Calu3 (cell line): Measurements from ENCODE around the gene PDGFD. TPM values are rescaled to one million over a fixed set of nuclear protein-coding genes. Genes with fewer than 3 reads are reported as not detected.

Source experiments
- BruUV-seq: library from RNA; stranded (reverse); fragments of 400-500 nt; replicated peaks from 2 replicates; lab custom pipeline; 2021; lab: Mats Ljungman, UMichigan
- CTCF ChIA-PET: fragments of 300-600 bp; sonication (Branson Sonifier 250); formaldehyde crosslinking; loops from one replicate; lab custom pipeline; 2022; ENCODE audit warnings: antibody characterized with exemption; lab: Charles Lee
- DNase-seq: peaks from one replicate; pipeline ENCODE4 v3.0.0; 2022
- H3K27ac Mint-ChIP-seq: one replicate; pipeline ENCODE4 v1.8.0; 2022; ENCODE audit warnings: mixed read lengths; ENCODE audit not compliant: unreplicated experiment
- H3K27me3 Mint-ChIP-seq: one replicate; pipeline ENCODE4 v1.8.0; 2022; ENCODE audit warnings: mixed read lengths; ENCODE audit not compliant: unreplicated experiment
- H3K36me3 Mint-ChIP-seq: one replicate; pipeline ENCODE4 v1.8.0; 2022; ENCODE audit warnings: mild to moderate bottlenecking, moderate library complexity, mixed read lengths; ENCODE audit not compliant: insufficient read depth, unreplicated experiment
- H3K4me1 Mint-ChIP-seq: one replicate; pipeline ENCODE4 v1.8.0; 2022; ENCODE audit warnings: mild to moderate bottlenecking, low read depth, mixed read lengths; ENCODE audit not compliant: unreplicated experiment
- H3K4me3 Mint-ChIP-seq: one replicate; pipeline ENCODE4 v1.8.0; 2022; ENCODE audit warnings: mild to moderate bottlenecking, low read depth, moderate library complexity, mixed read lengths; ENCODE audit not compliant: unreplicated experiment
- H3K9me3 Mint-ChIP-seq: one replicate; pipeline ENCODE4 v1.8.0; 2022; ENCODE audit warnings: low read depth, mixed read lengths; ENCODE audit not compliant: unreplicated experiment
- CTCF ChIP-seq: fragments of 200-600 bp; IDR thresholded peaks from one replicate; pipeline ENCODE4 v1.8.0; 2022; ENCODE audit warnings: antibody characterized with exemption; ENCODE audit not compliant: unreplicated experiment
- intact Hi-C: fragments of 100-400 bp; cut with micrococcal nuclease; formaldehyde crosslinking; loops from one replicate; pipeline ENCODE4 v1.10.0; 2022; ENCODE audit not compliant: unreplicated experiment
- total RNA-seq: library from RNA; stranded (reverse); gene quantifications from 2 replicates; pipeline ENCODE4 v1.2.3, GENCODE V29; 2022

Gene PDGFD
- total RNA-seq, 1 experiment from 2014 or later: 5.1 TPM

GRCh38 chr11:103889679-103890078 is 274.3 kb downstream of the PDGFD start:
- H3K27ac Mint-ChIP-seq: no peak overlapping the region
- CTCF ChIA-PET: no interaction called here
- BruUV-seq: no TSS peak

GRCh38 chr11:103888541-103888951 is 275.4 kb downstream of the PDGFD start:
- Mint-ChIP-seq H3K27me3 (no peaks in the 10 kb centered on the region), H3K27ac (peak overlapping the region; percentile 62), H3K9me3 (peaks cover 6% of the 10 kb centered on the region), H3K36me3 (peaks cover 11% of the 10 kb centered on the region), H3K4me3 (no peak overlapping the region), H3K4me1 (peaks cover 29% of the 10 kb centered on the region)
- CTCF ChIA-PET: interaction anchor here (1.0 kb wide), 1 partner anchor 275 kb away, joined by 3 read pairs; no protein-coding TSS in a partner anchor
- BruUV-seq: no TSS peak
- peak; percentile 10 for DNase-seq
- no peak for TF ChIP-seq CTCF
- intact Hi-C loops: loop anchor here (2.0 kb wide), 1 partner anchor 82 kb away; no protein-coding TSS in a partner anchor

More at GRCh38 chr11:103889679-103890078, 274.3 kb downstream of the PDGFD start:
- peaks cover 11% of the 10 kb centered on the region for H3K36me3 Mint-ChIP-seq
- H3K9me3 Mint-ChIP-seq: peaks cover 6% of the 10 kb centered on the region
- no peak for DNase-seq
- intact Hi-C loops: loop anchor here (2.0 kb wide), 1 partner anchor 83 kb away; no protein-coding TSS in a partner anchor
- peaks cover 29% of the 10 kb centered on the region for H3K4me1 Mint-ChIP-seq
- H3K27me3 Mint-ChIP-seq: no peaks in the 10 kb centered on the region
- no peak for TF ChIP-seq CTCF
- H3K4me3 Mint-ChIP-seq: no peak overlapping the region

- peaks cover 3% of the 10 kb centered on the region for H3K9me3 Mint-ChIP-seq
- H3K4me1 Mint-ChIP-seq: peaks cover 17% of the 10 kb centered on the region
- no peak overlapping the region for H3K27ac Mint-ChIP-seq
- DNase-seq: no peak
- no peak overlapping the region for H3K4me3 Mint-ChIP-seq
- no TSS peak for BruUV-seq
- TF ChIP-seq CTCF: no peak
- intact Hi-C loops: no loop called here
- no peaks in the 10 kb centered on the region for H3K27me3 Mint-ChIP-seq
- H3K36me3 Mint-ChIP-seq: peaks cover 11% of the 10 kb centered on the region
- CTCF ChIA-PET: no interaction called here
Observed at GRCh38 chr11:103887001-103887658, 276.8 kb downstream of the PDGFD start.

GRCh38 chr11:103883856-103884255 is 280.1 kb downstream of the PDGFD start:
- CTCF ChIA-PET: no interaction called here
- intact Hi-C loops: no loop called here
- Mint-ChIP-seq H3K9me3 (peaks cover 6% of the 10 kb centered on the region), H3K4me3 (no peak overlapping the region), H3K27me3 (no peaks in the 10 kb centered on the region), H3K36me3 (peaks cover 11% of the 10 kb centered on the region), H3K27ac (no peak overlapping the region), H3K4me1 (peaks cover 10% of the 10 kb centered on the region)
- BruUV-seq: no TSS peak
- TF ChIP-seq CTCF: no peak
- DNase-seq: no peak
